K562 (cell line): ENCODE data around the gene YARS1. TPM values are rescaled to one million over a fixed set of nuclear protein-coding genes. Genes with fewer than 3 reads are reported as not detected.

Experiments used
- ATAC-seq: fragments of 200-7000 bp; cut with Tn5 transposase; 3 replicates; pipeline ENCODE4 v1.9.1; 2020; ENCODE audit warnings: moderate library complexity
- BruUV-seq: library from RNA; stranded (reverse); fragments of 400-500 nt; replicated peaks from 2 replicates; lab custom pipeline; 2021; lab: Mats Ljungman, UMichigan
- CTCF ChIA-PET: fragments of 300-600 bp; formaldehyde crosslinking; extraction: SDS; loops from one replicate; lab custom pipeline; 2021; ENCODE audit warnings: low intra/inter-chr PET ratio; lab: Yijun Ruan, JAX
- POLR2A ChIA-PET: fragments of 300-600, 350-650 bp; sonication (Branson Sonifier 250); formaldehyde crosslinking; extraction: SDS; loops from one replicate; lab custom pipeline; 2021; ENCODE audit warnings: antibody characterized with exemption, inconsistent platforms; lab: Yijun Ruan, JAX
- DNase-seq, 4 experiments: peaks; one replicate each; pipeline versions ENCODE4 v3.0.0 to v3.0.0-alpha.2; 2011 to 2018; ENCODE audit warnings: low spot score in 3 of 4, mixed read lengths in 3 of 4; ENCODE audit errors: extremely low read depth in 1 of 4
- FAIRE-seq: peaks from 2 replicates; lab custom pipeline; 2011; peaks lifted over from hg19 to GRCh38; lab: Jason Lieb, UNC
- H2AFZ ChIP-seq: 2 replicates; pipeline ENCODE4 v1.6.0; 2011; ENCODE audit warnings: low read depth, low read length, control low read depth, inconsistent platforms
- H3K27ac ChIP-seq: fragments of 200-600 bp; 3 replicates; pipeline ENCODE4 v1.8.0; 2011; ENCODE audit warnings: low read depth, mild to moderate bottlenecking, control low read depth, inconsistent platforms, low read length, moderate library complexity, mixed read lengths; ENCODE audit errors: extremely low read depth
- H3K27me3 ChIP-seq, 2 experiments: fragments of 300-600 bp in 1 of 2; 2 replicates in 1 of 2; 3 replicates in 1 of 2; pipeline versions ENCODE4 v1.6.0 to v1.8.0; 2011; ENCODE audit warnings: inconsistent platforms in 2 of 2, low read length in 2 of 2, mild to moderate bottlenecking in 1 of 2, mixed read lengths in 1 of 2, moderate library complexity in 1 of 2; ENCODE audit not compliant: control insufficient read depth in 2 of 2, insufficient read depth in 2 of 2
- H3K36me3 ChIP-seq: fragments of 300-600 bp; 3 replicates; pipeline ENCODE4 v1.8.0; 2011; ENCODE audit warnings: mild to moderate bottlenecking, low read length, inconsistent platforms; ENCODE audit not compliant: control insufficient read depth, insufficient read depth
- H3K4me1 ChIP-seq, 2 experiments: fragments of 200-600 bp in 1 of 2; replicated peaks in 1 of 2; 2 replicates in 1 of 2; 3 replicates in 1 of 2; pipeline versions ENCODE4 v1.5.1 to v1.8.0; 2011; ENCODE audit warnings: inconsistent platforms in 2 of 2, low read length in 2 of 2, mild to moderate bottlenecking in 1 of 2, mixed read lengths in 1 of 2, moderate library complexity in 1 of 2; ENCODE audit not compliant: control insufficient read depth in 2 of 2, insufficient read depth in 2 of 2
- H3K4me2 ChIP-seq: 2 replicates; pipeline ENCODE4 v1.6.1; 2011; ENCODE audit warnings: low read length, control low read depth, inconsistent platforms, mixed read lengths; ENCODE audit not compliant: insufficient read depth
- H3K4me3 ChIP-seq: fragments of 200-600 bp; sonication (generic), shearing (Covaris generic); 2 replicates; pipeline ENCODE4 v1.5.1; 2016; ENCODE audit warnings: control low read depth, inconsistent platforms
- H3K79me2 ChIP-seq: fragments of 200-600 bp; 3 replicates; pipeline ENCODE4 v1.8.0; 2011; ENCODE audit warnings: low read length, inconsistent platforms; ENCODE audit not compliant: control insufficient read depth, insufficient read depth
- H3K9ac ChIP-seq, 2 experiments: 2 replicates each; pipeline versions ENCODE4 v1.6.0 to v1.6.1; 2011; ENCODE audit warnings: low read depth in 2 of 2, low read length in 2 of 2, control low read depth in 1 of 2, inconsistent platforms in 1 of 2, mild to moderate bottlenecking in 1 of 2, mixed read lengths in 1 of 2; ENCODE audit not compliant: insufficient read depth in 1 of 2
- H3K9me1 ChIP-seq: one replicate; pipeline ENCODE4 v1.6.0; 2011; ENCODE audit warnings: inconsistent platforms, mild to moderate bottlenecking, low read length, moderate library complexity; ENCODE audit not compliant: control insufficient read depth, insufficient read depth
- H3K9me3 ChIP-seq: replicated peaks from 2 replicates; pipeline ENCODE4 v1.5.1; 2011; ENCODE audit warnings: low read depth, low read length, inconsistent platforms; ENCODE audit not compliant: control insufficient read depth, insufficient read depth
- H4K20me1 ChIP-seq: replicated peaks from 2 replicates; pipeline ENCODE4 v1.6.1; 2011; ENCODE audit warnings: low read length, inconsistent platforms, mixed read lengths; ENCODE audit not compliant: control insufficient read depth, insufficient read depth
- ARID2 ChIP-seq: fragments of 450-650 bp; IDR thresholded peaks from 2 replicates; pipeline ENCODE4 v1.6.1; 2017; ENCODE audit warnings: antibody characterized with exemption, mild to moderate bottlenecking
- ATF2 ChIP-seq: sonication (generic); formaldehyde crosslinking; IDR thresholded peaks from 2 replicates; pipeline ENCODE4 v1.8.1; 2022; ENCODE audit warnings: missing genetic modification reagents
- BACH1 ChIP-seq: fragments of 200-800 bp; sonication (Bioruptor generic); IDR thresholded peaks from 2 replicates; pipeline ENCODE4 v1.6.1; 2016; ENCODE audit warnings: missing genetic modification characterization, missing compliant biosample characterization
- BRD9 ChIP-seq: fragments of 450-650 bp; IDR thresholded peaks from 2 replicates; pipeline ENCODE4 v1.6.1; 2018; ENCODE audit warnings: low read depth; ENCODE audit not compliant: partially characterized antibody
- CREB5 ChIP-seq: fragments of 250-450 bp; sonication (Bioruptor Pico); IDR thresholded peaks from 2 replicates; pipeline ENCODE4 v1.5.0; 2020; ENCODE audit warnings: mild to moderate bottlenecking
- EP300 ChIP-seq: IDR thresholded peaks from 2 replicates; pipeline ENCODE4 v1.6.1; 2012; ENCODE audit warnings: low read length, improper control_type of control experiment
- HDGF ChIP-seq: fragments of 450-650 bp; IDR thresholded peaks from 2 replicates; pipeline ENCODE4 v1.6.1; 2016
- HSF4 ChIP-seq: fragments of 250-450 bp; sonication (Bioruptor Pico); IDR thresholded peaks from 2 replicates; pipeline ENCODE4 v2.1.2; 2022; ENCODE audit warnings: mild to moderate bottlenecking, moderate library complexity, borderline replicate concordance
- LEF1 ChIP-seq: fragments of 450-650 bp; IDR thresholded peaks from 2 replicates; pipeline ENCODE4 v1.6.1; 2016; ENCODE audit warnings: mild to moderate bottlenecking
- NUFIP1 ChIP-seq: fragments of 450-650 bp; IDR thresholded peaks from 2 replicates; pipeline ENCODE4 v1.6.1; 2018; ENCODE audit not compliant: partially characterized antibody
- POLR2B ChIP-seq: fragments of 450-650 bp; IDR thresholded peaks from 2 replicates; pipeline ENCODE4 v1.6.1; 2018; ENCODE audit warnings: low read depth; ENCODE audit not compliant: partially characterized antibody
- STAG1 ChIP-seq: sonication (generic); formaldehyde crosslinking; IDR thresholded peaks from 2 replicates; pipeline ENCODE4 v1.5.0; 2020; ENCODE audit warnings: missing genetic modification reagents, borderline replicate concordance
- ZNF197 ChIP-seq: fragments of 200-800 bp; sonication (Bioruptor generic); IDR thresholded peaks from 2 replicates; pipeline ENCODE4 v1.6.1; 2016; ENCODE audit warnings: low read depth, missing genetic modification characterization, missing compliant biosample characterization
- WGBS: fragments of 100-300 bp; shearing (Covaris generic); methylation state at CpG from one replicate; pipeline ENCODE4 v1.1.6; 2016; ENCODE audit warnings: low coverage, mixed read lengths; ENCODE audit not compliant: insufficient coverage; ENCODE audit errors: missing lambda C conversion rate; 5-methylcytosine and 5-hydroxymethylcytosine counted together
- in situ Hi-C: fragments of 300-500 bp; cut with MboI; formaldehyde crosslinking; loops from 4 replicates; pipeline ENCODE4 v1.15.0; 2018; ENCODE audit warnings: inconsistent platforms, mixed read lengths
- intact Hi-C: fragments of 100-400 bp; cut with micrococcal nuclease; formaldehyde crosslinking; loops from 2 replicates; pipeline ENCODE4 v1.14.2; 2022
- polyA plus RNA-seq, 8 experiments: library from polyadenylated mRNA; depleted of rRNA in 4 of 8; stranded (reverse) in 5 of 8; unstranded in 3 of 8; fragments of >200 nt; fragmentation: Nextera tagmentation in 2 of 8; fragmentation: Illumina TruSeq in 1 of 8; extraction: Ambion mirVana in 2 of 8; extraction: Trizol in 1 of 8; gene quantifications; 2 replicates each; pipeline versions ENCODE4 v1.2.1 to v1.2.3, GENCODE V29; 2011 to 2014; ENCODE audit warnings: inconsistent platforms in 1 of 8, missing spikeins in 1 of 8
- total RNA-seq, 7 experiments: library from RNA; depleted of rRNA in 6 of 7; stranded (reverse); fragments of >200 nt in 6 of 7; fragmentation: Illumina TruSeq in 2 of 7; extraction: Trizol in 2 of 7; gene quantifications; 2 replicates each; pipeline versions ENCODE4 v1.2.1 to v1.2.3, GENCODE V29; 2011 to 2021; ENCODE audit warnings: low replicate concordance in 1 of 7

The YARS1 gene
- total and polyA plus RNA-seq, 9 of the 15 experiments (the other 6 are each of a cell fraction or from before 2014, with no cell fraction given): 66.2 to 336 (median 201) TPM

GRCh38 chr1:32764826-32765569 lies 52.2 kb downstream of the YARS1 start:
- no peak for TF ChIP-seq NUFIP1
- no peak for TF ChIP-seq HDGF
- Histone ChIP-seq H4K20me1 (peaks cover 36% of the 10 kb centered on the region; the same call in 1 of the 2 replicates), H3K4me2 (no peak overlapping the region), H3K9ac (peak overlapping the region in 1 of 2 experiments; percentile 66; a peak in 2 of 4 replicates), H3K27ac (no peak overlapping the region), H3K27me3 (no peaks in the 10 kb centered on the region), H3K79me2 (peaks cover 42% of the 10 kb centered on the region), H3K36me3 (peaks cover 40% of the 10 kb centered on the region; the same call in 2 of the 3 replicates), H3K9me1 (peaks cover 3% of the 10 kb centered on the region), H2AFZ (no peak overlapping the region), H3K4me3 (no peak overlapping the region), H3K4me1 (peaks cover 33 to 41% of the 10 kb centered on the region in 2 experiments), H3K9me3 (no peaks in the 10 kb centered on the region)
- ChIA-PET CTCF (no interaction called here), POLR2A (interaction anchor here (0.7 to 4.5 kb wide), 2 partner anchors 9 to 53 kb away, joined by 3 to 65 read pairs; no protein-coding TSS in a partner anchor)
- ATAC-seq (no peak), DNase-seq (no peak), FAIRE-seq (no peak)
- intact Hi-C loops (no loop called here), in situ Hi-C loops (loop anchor here (10.0 kb wide), 1 partner anchor 50 kb away; no protein-coding TSS in a partner anchor)
- 80% methylated on average over 7 of the region's 7 CpGs for WGBS
- no TSS peak for BruUV-seq

GRCh38 chr1:32763221-32763620 lies 53.9 kb downstream of the YARS1 start:
- Histone ChIP-seq H3K4me2 (no peak overlapping the region), H2AFZ (no peak overlapping the region), H3K79me2 (peaks cover 59% of the 10 kb centered on the region), H3K36me3 (peaks cover 27% of the 10 kb centered on the region; the same call in 2 of the 3 replicates), H3K27me3 (no peaks in the 10 kb centered on the region), H4K20me1 (peaks cover 54% of the 10 kb centered on the region), H3K9ac (no peak overlapping the region; a peak in 1 of 4 replicates), H3K4me1 (peaks cover 47% of the 10 kb centered on the region in 2 experiments), H3K9me3 (no peaks in the 10 kb centered on the region), H3K4me3 (no peak overlapping the region), H3K9me1 (peaks cover 8% of the 10 kb centered on the region), H3K27ac (no peak overlapping the region)
- ChIA-PET CTCF (interaction anchor here (0.6 kb wide), 1 partner anchor 58 kb away, joined by 3 read pairs; no protein-coding TSS in a partner anchor), POLR2A (interaction anchor here (0.6 to 4.5 kb wide), 2 partner anchors 8 to 11 kb away, joined by 3 to 65 read pairs; no protein-coding TSS in a partner anchor)
- FAIRE-seq (no peak), DNase-seq (no peak), ATAC-seq (no peak)
- WGBS: 97% methylated on average over 5 of the region's 5 CpGs
- intact Hi-C loops: no loop called here
- in situ Hi-C loops: loop anchor here (10.0 kb wide), 1 partner anchor 48 kb away; no protein-coding TSS in a partner anchor
- BruUV-seq: no TSS peak
- no peak for TF ChIP-seq ZNF197
- TF ChIP-seq BRD9: no peak
- TF ChIP-seq POLR2B: no peak
- no peak for TF ChIP-seq EP300
- no peak for TF ChIP-seq CREB5 (CRISPR knock-in tag)
- no peak for TF ChIP-seq HSF4 (CRISPR knock-in tag)
- no peak for TF ChIP-seq ATF2 (CRISPR knock-in tag)
- TF ChIP-seq ARID2: no peak
- TF ChIP-seq BACH1 (tag): no peak
- no peak for TF ChIP-seq STAG1 (CRISPR knock-in tag)
- TF ChIP-seq LEF1: no peak
